ENCODE data around the gene TPM1. TPM values are rescaled to one million over a fixed set of nuclear protein-coding genes. Genes with fewer than 3 reads are reported as not detected.

TPM1 gene
- total RNA-seq, 1 experiment from 2014 or later = 22.5 TPM

DNA sequence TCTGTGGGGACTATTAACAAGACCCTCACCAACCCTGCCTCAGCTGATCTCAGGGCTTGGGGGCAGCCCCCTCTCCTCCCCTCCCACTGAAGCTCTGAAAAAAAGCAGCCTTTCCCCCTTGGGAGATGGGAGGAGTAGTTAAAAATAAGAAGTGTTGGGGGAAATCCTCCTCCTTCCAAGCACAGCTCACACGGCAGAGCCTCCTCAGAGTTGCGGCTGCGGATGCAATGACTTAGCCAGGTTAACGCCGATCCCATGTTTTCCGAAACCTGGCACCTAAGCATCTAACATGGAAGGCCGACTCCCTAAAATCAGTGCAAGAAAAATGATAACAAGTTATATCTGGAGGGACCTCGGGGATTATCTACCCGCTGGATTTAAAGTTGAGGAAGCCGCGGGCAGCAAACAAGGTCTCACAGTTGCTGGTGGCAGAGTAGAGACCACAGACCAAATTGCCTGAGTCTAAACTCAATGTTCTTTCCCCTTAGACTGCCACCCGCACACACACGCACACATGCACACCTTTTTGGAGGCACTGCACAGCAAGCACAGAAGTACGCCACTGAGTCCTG lies 1.1 kb upstream of the TPM1 start (continued):
- TF ChIP-seq, protein P1, sequence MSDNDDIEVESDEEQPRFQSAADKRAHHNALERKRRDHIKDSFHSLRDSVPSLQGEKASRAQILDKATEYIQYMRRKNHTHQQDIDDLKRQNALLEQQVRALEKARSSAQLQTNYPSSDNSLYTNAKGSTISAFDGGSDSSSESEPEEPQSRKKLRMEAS (IDR thresholded peaks at IDR 0.05) = no peak
- no peak for TF ChIP-seq SRF (IDR thresholded peaks at IDR 0.05; ENCODE audit: low read depth)
- TF ChIP-seq ZFX (IDR thresholded peaks at IDR 0.05) = no peak

- no peak overlapping the region for H3K9ac ChIP-seq (ENCODE audit: low read length)
- no peaks in the 10 kb centered on the region for H3K9me2 ChIP-seq (ENCODE audit: insufficient read depth)
- H3K4me1 ChIP-seq (ENCODE audit: control insufficient read depth in 1 of 2, insufficient read depth in 2 of 2, low read length in 2 of 2) = peaks cover 2 to 20% of the 10 kb centered on the region in 2 experiments; a peak in 2 of 4 replicates
- intact Hi-C loops (cut with micrococcal nuclease) = loop anchor here (10.0 kb wide), 1 partner anchor 232 kb away; the partner anchor contains the start of gene APH1B
- BruUV-seq (replicated peaks) = no TSS peak
- no peak for ATAC-seq
- no peak overlapping the region for H3K4me3 ChIP-seq (replicated peaks in 1 of 2; ENCODE audit: low read depth in 1 of 2, low read length in 2 of 2)
- RAD21 ChIA-PET (ENCODE audit: low non-redundant PET in 1 of 2, low total read pairs in 2 of 2, uncharacterized antibody in 2 of 2, unreplicated experiment in 2 of 2) = no interaction called here
- CTCF ChIA-PET = no interaction called here
- H3K9me3 ChIP-seq (ENCODE audit: control insufficient read depth in 1 of 2, insufficient read depth in 1 of 2, low read depth in 1 of 2, low read length in 2 of 2) = no peaks in the 10 kb centered on the region
- TF ChIP-seq SIN3A (IDR thresholded peaks at IDR 0.05; ENCODE audit: low read depth) = no peak
- no peak for TF ChIP-seq ZFX (IDR thresholded peaks at IDR 0.05)
- no peak for TF ChIP-seq ZBTB33 (IDR thresholded peaks at IDR 0.05; ENCODE audit: extremely low read depth, insufficient replicate concordance, low read length)
- TF ChIP-seq EZH2phosphoT487 (IDR thresholded peaks at IDR 0.05; ENCODE audit: borderline replicate concordance) = no peak
- TF ChIP-seq POLR2AphosphoS5 (IDR thresholded peaks at IDR 0.05; ENCODE audit: low read depth, low read length) = no peak
- TF ChIP-seq REST (IDR thresholded peaks at IDR 0.05; ENCODE audit: low read depth) = no peak
- no peak for TF ChIP-seq TCF7L2 (IDR thresholded peaks at IDR 0.05; ENCODE audit: borderline replicate concordance, extremely low read depth, insufficient read depth, insufficient read length)
- no peak for TF ChIP-seq ELF1 (IDR thresholded peaks at IDR 0.05; ENCODE audit: borderline replicate concordance, low read depth)
- no peak for TF ChIP-seq ZNF274 (IDR thresholded peaks at IDR 0.05; ENCODE audit: low read depth, low read length)
- no peak for TF ChIP-seq FOSL1 (IDR thresholded peaks at IDR 0.05; ENCODE audit: low read depth)
- TF ChIP-seq, protein P2, sequence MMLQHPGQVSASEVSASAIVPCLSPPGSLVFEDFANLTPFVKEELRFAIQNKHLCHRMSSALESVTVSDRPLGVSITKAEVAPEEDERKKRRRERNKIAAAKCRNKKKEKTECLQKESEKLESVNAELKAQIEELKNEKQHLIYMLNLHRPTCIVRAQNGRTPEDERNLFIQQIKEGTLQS (IDR thresholded peaks at IDR 0.05) = no peak
- TF ChIP-seq SRF (IDR thresholded peaks at IDR 0.05; ENCODE audit: low read depth) = no peak
- no peak for TF ChIP-seq JUND (IDR thresholded peaks at IDR 0.05)
- TF ChIP-seq EZH2 (IDR thresholded peaks at IDR 0.05) = no peak
- no peaks in the 10 kb centered on the region for H3K27me3 ChIP-seq (ENCODE audit: insufficient read depth, low read length)
- DNase-seq (ENCODE audit: low read depth, low spot score) = no peak
- POLR2A ChIA-PET = no interaction called here
- H3K79me2 ChIP-seq (ENCODE audit: insufficient read depth, low read length) = no peaks in the 10 kb centered on the region
- no peak overlapping the region for H3K27ac ChIP-seq (ENCODE audit: low read depth, low read length)
- H4K20me1 ChIP-seq (ENCODE audit: insufficient read depth) = no peaks in the 10 kb centered on the region
- no peak overlapping the region for H3K4me2 ChIP-seq (ENCODE audit: low read length)
- H2AFZ ChIP-seq (ENCODE audit: low read depth, low read length, poor library complexity, severe bottlenecking) = no peak overlapping the region
- no peaks in the 10 kb centered on the region for H3K36me3 ChIP-seq (ENCODE audit: control insufficient read depth in 1 of 2, insufficient read depth in 2 of 2, low read length in 2 of 2)
Observed at GRCh38 chr15:63042877-63043334, 359 bp downstream of the TPM1 start.

Data from HCT116 (cell line).